HFFc6 (cell line): Measurements from ENCODE around the gene ANKRD52. TPM values are rescaled to one million over a fixed set of nuclear protein-coding genes. Genes with fewer than 3 reads are reported as not detected.
"Not testable (repeated sequence)": the region's sequence is repeated elsewhere in the genome, so short reads cannot be mapped to it uniquely, and the experiment has no call there.

Source experiments
- DNase-seq: peaks from one replicate; pipeline ENCODE4 v3.0.0-alpha.2; 2018
- H3K27ac Mint-ChIP-seq: 2 replicates; pipeline ENCODE4 v1.8.0; 2020; ENCODE audit warnings: mild to moderate bottlenecking, mixed read lengths
- H3K27me3 Mint-ChIP-seq: 2 replicates; pipeline ENCODE4 v1.8.0; 2021; ENCODE audit warnings: mild to moderate bottlenecking, moderate library complexity, mixed read lengths; ENCODE audit not compliant: insufficient read depth
- H3K36me3 Mint-ChIP-seq: 2 replicates; pipeline ENCODE4 v1.8.0; 2021; ENCODE audit warnings: low read depth, mixed read lengths
- H3K4me1 Mint-ChIP-seq: 2 replicates; pipeline ENCODE4 v1.8.0; 2020; ENCODE audit warnings: low read depth, mixed read lengths
- H3K4me3 Mint-ChIP-seq: 2 replicates; pipeline ENCODE4 v1.8.0; 2020; ENCODE audit warnings: mild to moderate bottlenecking, moderate library complexity, mixed read lengths
- H3K9me3 Mint-ChIP-seq: 2 replicates; pipeline ENCODE4 v1.8.0; 2020; ENCODE audit warnings: mild to moderate bottlenecking, mixed read lengths
- CTCF ChIP-seq: fragments of 200-600 bp; sonication (generic); IDR thresholded peaks from 2 replicates; pipeline ENCODE4 v1.5.0; 2021; ENCODE audit warnings: antibody characterized with exemption, mild to moderate bottlenecking
- total RNA-seq, 6 experiments: library from RNA; stranded (reverse); fragmentation: NEBNext Ultra II Directional; extraction: Animal tissue kit (Norgen Biotek cat#: 25700); gene quantifications; 2 replicates in 1 of 6; 3 replicates in 5 of 6; pipeline ENCODE4 v1.2.3, GENCODE V29; 2021

The ANKRD52 gene
- total RNA-seq, 6 experiments from 2014 or later, result 57.9 to 87.8 (median 68.6) TPM

GRCh38 chr12:56282030-56282429, 23.8 kb upstream of the ANKRD52 start:
- H3K36me3 Mint-ChIP-seq, result peaks cover 36% of the 10 kb centered on the region
- H3K4me1 Mint-ChIP-seq, result no peaks in the 10 kb centered on the region
- no peak for DNase-seq
- TF ChIP-seq CTCF, result no peak
- H3K4me3 Mint-ChIP-seq, result no peak overlapping the region
- no peaks in the 10 kb centered on the region for H3K9me3 Mint-ChIP-seq
- H3K27ac Mint-ChIP-seq, result no peak overlapping the region; the same call in 1 of the 2 replicates
- no peaks in the 10 kb centered on the region; the same call in 1 of the 2 replicates for H3K27me3 Mint-ChIP-seq

- H3K9me3 Mint-ChIP-seq, result no peaks in the 10 kb centered on the region
- H3K36me3 Mint-ChIP-seq, result peaks cover 38% of the 10 kb centered on the region
- no peaks in the 10 kb centered on the region; the same call in 1 of the 2 replicates for H3K27me3 Mint-ChIP-seq
- H3K27ac Mint-ChIP-seq, result no peak overlapping the region
- H3K4me3 Mint-ChIP-seq, result no peak overlapping the region
- DNase-seq, result no peak
- no peaks in the 10 kb centered on the region for H3K4me1 Mint-ChIP-seq
- TF ChIP-seq CTCF, result no peak
Measured at GRCh38 chr12:56280849-56281248, 22.7 kb upstream of the ANKRD52 start.

- TF ChIP-seq CTCF, result no peak
- Mint-ChIP-seq H3K36me3 (peaks cover 41% of the 10 kb centered on the region), H3K4me1 (no peaks in the 10 kb centered on the region), H3K4me3 (no peak overlapping the region), H3K27me3 (no peaks in the 10 kb centered on the region; the same call in 1 of the 2 replicates), H3K9me3 (no peaks in the 10 kb centered on the region), H3K27ac (no peak overlapping the region)
- DNase-seq, result no peak
Measured at GRCh38 chr12:56278905-56279304, 20.7 kb upstream of the ANKRD52 start.

- Mint-ChIP-seq H3K27ac (no peak overlapping the region), H3K4me1 (no peaks in the 10 kb centered on the region), H3K9me3 (no peaks in the 10 kb centered on the region), H3K36me3 (peaks cover 24% of the 10 kb centered on the region), H3K4me3 (no peak overlapping the region), H3K27me3 (peaks cover 1% of the 10 kb centered on the region; the same call in 1 of the 2 replicates)
- TF ChIP-seq CTCF, result no peak
- no peak for DNase-seq
Measured at GRCh38 chr12:56274299-56274698, 16.1 kb upstream of the ANKRD52 start.

GRCh38 chr12:56272468-56272867, 14.3 kb upstream of the ANKRD52 start:
- H3K9me3 Mint-ChIP-seq, H3K27ac Mint-ChIP-seq, H3K27me3 Mint-ChIP-seq, H3K4me3 Mint-ChIP-seq, H3K4me1 Mint-ChIP-seq, DNase-seq: not testable (repeated sequence)
- H3K36me3 Mint-ChIP-seq, result peaks cover 24% of the 10 kb centered on the region

- peak; percentile 35 for DNase-seq
- Mint-ChIP-seq H3K27ac (peak overlapping the region; percentile 14; the same call in 1 of the 2 replicates), H3K4me1 (peaks cover 17% of the 10 kb centered on the region), H3K36me3 (peaks cover 22% of the 10 kb centered on the region), H3K27me3 (peaks cover 2% of the 10 kb centered on the region), H3K9me3 (no peaks in the 10 kb centered on the region), H3K4me3 (no peak overlapping the region)
- peak; percentile 69 for TF ChIP-seq CTCF
Measured at GRCh38 chr12:56271031-56271430, 12.8 kb upstream of the ANKRD52 start.
